KMS-11 (cell line): ENCODE results near the gene CSNK2A1.

Source experiments
- H2AFZ ChIP-seq: fragments of 200-600 bp; sonication (generic); 2 replicates; pipeline ENCODE4 v1.6.1; 2016; ENCODE audit warnings: antibody characterized with exemption, mixed run types, low read depth
- H3K27ac ChIP-seq: fragments of 200-600 bp; sonication (generic); 2 replicates; pipeline ENCODE4 v1.6.1; 2016; ENCODE audit warnings: mild to moderate bottlenecking, mixed run types
- H3K27me3 ChIP-seq: fragments of 200-600 bp; sonication (generic); 2 replicates; pipeline ENCODE4 v1.6.1; 2017; ENCODE audit warnings: mild to moderate bottlenecking, low read depth, mixed run types, moderate library complexity; ENCODE audit not compliant: insufficient read depth
- H3K36me3 ChIP-seq: fragments of 200-600 bp; sonication (generic); 2 replicates; pipeline ENCODE4 v1.6.1; 2017; ENCODE audit warnings: mild to moderate bottlenecking, mixed run types; ENCODE audit not compliant: insufficient read depth
- H3K4me1 ChIP-seq: fragments of 200-600 bp; sonication (generic); 2 replicates; pipeline ENCODE4 v1.6.1; 2016; ENCODE audit warnings: mild to moderate bottlenecking, low read depth, mixed run types; ENCODE audit not compliant: poor library complexity, severe bottlenecking
- H3K4me2 ChIP-seq: fragments of 200-600 bp; sonication (generic); 2 replicates; pipeline ENCODE4 v1.7.0; 2016; ENCODE audit warnings: mild to moderate bottlenecking, mixed run types
- H3K4me3 ChIP-seq: fragments of 200-600 bp; sonication (generic); IDR thresholded peaks from 2 replicates; pipeline ENCODE4 v1.6.1; 2017; ENCODE audit warnings: low read depth, low read length, mixed read lengths; ENCODE audit not compliant: insufficient read depth
- H3K79me2 ChIP-seq: fragments of 200-600 bp; sonication (generic); 2 replicates; pipeline ENCODE4 v1.6.1; 2016; ENCODE audit warnings: low read depth, mixed run types; ENCODE audit not compliant: insufficient read depth
- H3K9ac ChIP-seq: fragments of 200-600 bp; sonication (generic); 2 replicates; pipeline ENCODE4 v1.6.1; 2016; ENCODE audit warnings: mild to moderate bottlenecking, mixed run types
- H4K20me1 ChIP-seq: fragments of 200-600 bp; sonication (generic); 2 replicates; pipeline ENCODE4 v1.6.1; 2016; ENCODE audit warnings: mild to moderate bottlenecking, mixed run types; ENCODE audit not compliant: insufficient read depth
- TF ChIP-seq, protein P1 (sequence below): fragments of 200-600 bp; sonication (generic); conservative IDR thresholded peaks from 2 replicates; pipeline ENCODE4 v1.6.1; 2017; ENCODE audit warnings: low read depth, mild to moderate bottlenecking, antibody characterized with exemption, low read length, moderate library complexity, mixed read lengths

CSNK2A1 gene

DNA sequence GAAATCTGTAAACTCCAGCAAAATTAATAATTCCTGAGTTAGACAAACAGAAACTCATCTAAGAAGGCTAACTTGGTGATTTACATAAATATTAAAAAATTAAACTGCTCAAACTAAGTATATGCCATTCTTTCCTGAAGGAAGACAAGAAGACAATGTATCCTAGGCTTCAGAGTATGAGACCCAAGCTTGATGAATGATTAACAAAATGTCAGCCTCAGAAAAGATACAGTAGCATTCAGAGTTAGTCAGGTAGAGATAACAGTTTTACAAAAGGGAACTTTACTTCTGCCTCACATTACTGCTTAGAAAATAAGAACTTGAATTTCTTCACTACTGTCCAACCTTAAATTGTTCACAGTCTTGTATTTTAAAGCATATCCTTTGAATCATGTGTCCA lies 12.0 kb downstream of the CSNK2A1 start:
- H3K4me2 ChIP-seq = no peak overlapping the region
- peaks cover 38% of the 10 kb centered on the region for H3K4me1 ChIP-seq
- H3K9ac ChIP-seq = no peak overlapping the region
- H3K4me3 ChIP-seq = no peak overlapping the region
- peaks cover 35% of the 10 kb centered on the region for H4K20me1 ChIP-seq
- TF ChIP-seq, protein P1, sequence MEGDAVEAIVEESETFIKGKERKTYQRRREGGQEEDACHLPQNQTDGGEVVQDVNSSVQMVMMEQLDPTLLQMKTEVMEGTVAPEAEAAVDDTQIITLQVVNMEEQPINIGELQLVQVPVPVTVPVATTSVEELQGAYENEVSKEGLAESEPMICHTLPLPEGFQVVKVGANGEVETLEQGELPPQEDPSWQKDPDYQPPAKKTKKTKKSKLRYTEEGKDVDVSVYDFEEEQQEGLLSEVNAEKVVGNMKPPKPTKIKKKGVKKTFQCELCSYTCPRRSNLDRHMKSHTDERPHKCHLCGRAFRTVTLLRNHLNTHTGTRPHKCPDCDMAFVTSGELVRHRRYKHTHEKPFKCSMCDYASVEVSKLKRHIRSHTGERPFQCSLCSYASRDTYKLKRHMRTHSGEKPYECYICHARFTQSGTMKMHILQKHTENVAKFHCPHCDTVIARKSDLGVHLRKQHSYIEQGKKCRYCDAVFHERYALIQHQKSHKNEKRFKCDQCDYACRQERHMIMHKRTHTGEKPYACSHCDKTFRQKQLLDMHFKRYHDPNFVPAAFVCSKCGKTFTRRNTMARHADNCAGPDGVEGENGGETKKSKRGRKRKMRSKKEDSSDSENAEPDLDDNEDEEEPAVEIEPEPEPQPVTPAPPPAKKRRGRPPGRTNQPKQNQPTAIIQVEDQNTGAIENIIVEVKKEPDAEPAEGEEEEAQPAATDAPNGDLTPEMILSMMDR = no peak
- H3K79me2 ChIP-seq = peaks cover 100% of the 10 kb centered on the region
- H2AFZ ChIP-seq = no peak overlapping the region
- H3K36me3 ChIP-seq = no peaks in the 10 kb centered on the region; the same call in 1 of the 2 replicates
- no peak overlapping the region for H3K27ac ChIP-seq
- H3K27me3 ChIP-seq = no peaks in the 10 kb centered on the region

DNA sequence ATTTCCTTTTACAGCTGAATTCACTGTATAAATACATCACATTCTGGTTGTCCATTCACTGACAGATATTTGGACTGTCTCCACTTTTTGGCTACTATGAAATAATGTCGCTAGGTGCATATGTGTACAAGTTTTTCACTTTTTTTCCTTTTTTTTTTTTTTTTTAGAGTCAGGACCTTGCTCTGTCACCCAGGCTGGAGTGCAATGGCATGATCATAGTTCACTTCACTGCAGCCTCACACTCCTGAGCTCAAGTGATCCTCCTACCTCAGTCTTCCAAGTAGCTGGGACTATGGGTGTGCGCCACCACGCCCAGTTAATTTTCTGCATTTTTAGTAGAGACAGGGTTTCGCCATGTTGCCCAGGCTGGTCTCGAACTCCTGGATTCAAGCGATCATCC lies 13.3 kb downstream of the CSNK2A1 start:
- Histone ChIP-seq H3K9ac (no peak overlapping the region), H3K4me2 (0 out of 2 replicates have a peak overlapping the region, but pooled peaks have one; percentile 8), H3K27me3 (no peaks in the 10 kb centered on the region), H3K4me3 (no peak overlapping the region), H2AFZ (no peak overlapping the region), H3K36me3 (no peaks in the 10 kb centered on the region; the same call in 1 of the 2 replicates), H3K4me1 (peaks cover 38% of the 10 kb centered on the region), H3K27ac (no peak overlapping the region), H3K79me2 (peaks cover 96% of the 10 kb centered on the region), H4K20me1 (peaks cover 29% of the 10 kb centered on the region)
- TF ChIP-seq, protein P1 = no peak

- Histone ChIP-seq H2AFZ (no peak overlapping the region), H3K79me2 (peaks cover 93% of the 10 kb centered on the region), H3K9ac (no peak overlapping the region), H3K4me3 (no peak overlapping the region), H3K4me1 (peaks cover 38% of the 10 kb centered on the region), H3K27ac (no peak overlapping the region), H3K4me2 (no peak overlapping the region; the same call in 1 of the 2 replicates), H4K20me1 (peaks cover 23% of the 10 kb centered on the region), H3K36me3 (no peaks in the 10 kb centered on the region; the same call in 1 of the 2 replicates), H3K27me3 (no peaks in the 10 kb centered on the region)
- TF ChIP-seq, protein P1 = no peak
Measured at GRCh38 chr20:528923-529604, 14.5 kb downstream of the CSNK2A1 start.

DNA sequence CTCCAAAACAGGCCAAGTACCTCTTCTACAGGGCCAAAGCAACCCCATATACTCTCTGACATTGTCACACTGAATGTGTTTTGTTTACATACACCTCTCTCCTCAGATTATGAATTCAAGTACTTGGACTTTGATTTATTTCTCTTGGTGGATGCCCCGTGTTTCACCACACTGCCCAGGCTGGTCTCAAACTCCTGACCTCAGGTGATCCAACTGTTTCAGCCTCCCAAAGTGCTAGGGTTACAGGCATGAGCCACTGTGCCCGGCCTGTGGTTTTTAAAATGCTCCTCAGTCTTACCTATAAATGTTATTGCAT lies 16.1 kb downstream of the CSNK2A1 start:
- H3K4me3 ChIP-seq = no peak overlapping the region

More for the DNA sequence above, 16.1 kb downstream of the CSNK2A1 start:
- Histone ChIP-seq H2AFZ (no peak overlapping the region), H3K36me3 (peaks cover 11% of the 10 kb centered on the region; the same call in 1 of the 2 replicates), H3K27me3 (no peaks in the 10 kb centered on the region), H3K4me2 (no peak overlapping the region), H3K9ac (no peak overlapping the region), H3K4me1 (peaks cover 38% of the 10 kb centered on the region), H3K79me2 (peaks cover 93% of the 10 kb centered on the region), H3K27ac (no peak overlapping the region), H4K20me1 (peaks cover 16% of the 10 kb centered on the region)
- TF ChIP-seq, protein P1 = no peak
